K562 (cell line): ENCODE results near the gene BHLHE40. TPM values are rescaled to one million over a fixed set of nuclear protein-coding genes. Genes with fewer than 3 reads are reported as not detected.
A peak's percentile ranks its signal among the peaks of the same experiment; 100 is the strongest.

Experiments
- CCNT2 ChIP-seq: IDR thresholded peaks from 2 replicates; pipeline ENCODE4 v1.6.1; 2011; ENCODE audit warnings: borderline replicate concordance, low read depth, mild to moderate bottlenecking, moderate library complexity, mixed read lengths, low read length; ENCODE audit not compliant: insufficient read length; ENCODE audit errors: extremely low read depth
- CSDE1 ChIP-seq, 2 experiments: fragments of 450-650 bp; IDR thresholded peaks; 2 replicates each; pipeline ENCODE4 v1.6.1; 2016; ENCODE audit warnings: mild to moderate bottlenecking in 1 of 2
- RBM25 ChIP-seq: fragments of 200-400 bp; formaldehyde crosslinking; IDR thresholded peaks from 2 replicates; pipeline ENCODE4 v1.6.1; 2018; ENCODE audit warnings: low read length, low read depth, moderate library complexity; ENCODE audit not compliant: severe bottlenecking
- SNIP1 ChIP-seq: fragments of 450-650 bp; IDR thresholded peaks from 2 replicates; pipeline ENCODE4 v1.7.1; 2017; ENCODE audit warnings: low read depth, mild to moderate bottlenecking
- SREBF1 ChIP-seq: fragments of 150-350 bp; IDR thresholded peaks from 2 replicates; pipeline ENCODE4 v1.6.1; 2014; ENCODE audit warnings: antibody characterized with exemption, low read depth, low read length, borderline replicate concordance
- WHSC1 ChIP-seq: IDR thresholded peaks from one replicate; pipeline ENCODE4 v1.6.1; 2012; ENCODE audit warnings: low read length, control low read depth, inconsistent platforms
- ZNF140 ChIP-seq: fragments of 250-450 bp; sonication (Bioruptor Pico); IDR thresholded peaks from 2 replicates; pipeline ENCODE4 v1.8.0; 2021; ENCODE audit warnings: moderate library complexity, mild to moderate bottlenecking, inconsistent platforms
- ZNF165 ChIP-seq: fragments of 250-450 bp; sonication (Bioruptor Pico); IDR thresholded peaks from 2 replicates; pipeline ENCODE4 v1.4.0; 2020; ENCODE audit warnings: borderline replicate concordance
- ZNF316 ChIP-seq: fragments of 450-650 bp; IDR thresholded peaks from 2 replicates; pipeline ENCODE4 v1.6.1; 2016
- polyA plus RNA-seq, 8 experiments: library from polyadenylated mRNA; depleted of rRNA in 4 of 8; stranded (reverse) in 5 of 8; unstranded in 3 of 8; fragments of >200 nt; fragmentation: Nextera tagmentation in 2 of 8; fragmentation: Illumina TruSeq in 1 of 8; extraction: Ambion mirVana in 2 of 8; extraction: Trizol in 1 of 8; gene quantifications; 2 replicates each; pipeline versions ENCODE4 v1.2.1 to v1.2.3, GENCODE V29; 2011 to 2014; ENCODE audit warnings: inconsistent platforms in 1 of 8, missing spikeins in 1 of 8
- total RNA-seq, 7 experiments: library from RNA; depleted of rRNA in 6 of 7; stranded (reverse); fragments of >200 nt in 6 of 7; fragmentation: Illumina TruSeq in 2 of 7; extraction: Trizol in 2 of 7; gene quantifications; 2 replicates each; pipeline versions ENCODE4 v1.2.1 to v1.2.3, GENCODE V29; 2011 to 2021; ENCODE audit warnings: low replicate concordance in 1 of 7
- TF ChIP-seq, protein P1 (sequence below): fragments of 450-650 bp; formaldehyde crosslinking; IDR thresholded peaks from 2 replicates; pipeline ENCODE4 v1.4.0; 2022; ENCODE audit warnings: mild to moderate bottlenecking, moderate library complexity
- TF ChIP-seq, protein P2 (sequence below), 2 experiments: fragments of 450-650 bp; IDR thresholded peaks; 2 replicates each; pipeline ENCODE4 v1.6.1; 2018; ENCODE audit warnings: mild to moderate bottlenecking in 2 of 2, low read depth in 1 of 2; ENCODE audit not compliant: partially characterized antibody in 2 of 2
- TF ChIP-seq, protein P3 (sequence below): fragments of 450-650 bp; formaldehyde crosslinking; IDR thresholded peaks from 2 replicates; pipeline ENCODE4 v1.4.0; 2022; ENCODE audit warnings: missing genetic modification characterization
- TF ChIP-seq, protein P4 (sequence below): sonication (generic); IDR thresholded peaks from 2 replicates; pipeline ENCODE4 v1.6.1; 2016
- TF ChIP-seq, protein P5 (sequence below): fragments of 250-450 bp; sonication (Bioruptor Pico); IDR thresholded peaks from 2 replicates; pipeline ENCODE4 v1.9.0; 2021; ENCODE audit warnings: mild to moderate bottlenecking

The BHLHE40 gene
- total and polyA plus RNA-seq, 9 of the 15 experiments (the other 6 are each of a cell fraction or from before 2014, with no cell fraction given) = 12.0 to 83.9 (median 31.4) TPM

DNA sequence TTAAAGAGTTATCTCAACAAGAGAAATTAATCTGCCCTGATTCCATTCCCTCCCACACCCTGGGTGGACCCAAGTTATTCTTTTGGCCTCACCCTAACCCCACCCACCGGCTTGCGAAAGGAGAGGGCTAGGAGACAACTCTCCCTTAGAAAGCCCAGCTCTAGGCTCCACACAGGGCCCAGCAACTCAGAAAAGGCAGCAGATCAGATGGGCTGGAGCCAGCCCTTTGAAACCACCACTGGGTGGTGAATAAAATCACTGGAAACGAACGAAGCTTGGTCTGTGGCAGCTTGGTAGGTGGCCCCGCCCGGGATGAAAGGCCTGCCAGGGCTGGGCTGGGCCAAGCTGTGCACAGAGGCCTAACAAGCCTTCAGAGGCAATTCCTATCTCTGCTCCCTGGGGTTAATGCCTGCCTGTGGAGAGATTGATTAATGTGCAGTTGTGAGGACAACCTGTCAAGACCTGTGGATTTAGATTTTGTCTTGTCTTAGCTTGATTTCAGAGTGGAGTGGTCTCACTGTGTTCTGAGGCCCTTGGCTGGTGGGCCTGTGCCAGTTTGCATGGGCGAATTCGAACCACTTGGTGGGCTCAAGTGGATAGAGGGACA, 38.8 kb downstream of the BHLHE40 start (continued):
- TF ChIP-seq, protein P1, sequence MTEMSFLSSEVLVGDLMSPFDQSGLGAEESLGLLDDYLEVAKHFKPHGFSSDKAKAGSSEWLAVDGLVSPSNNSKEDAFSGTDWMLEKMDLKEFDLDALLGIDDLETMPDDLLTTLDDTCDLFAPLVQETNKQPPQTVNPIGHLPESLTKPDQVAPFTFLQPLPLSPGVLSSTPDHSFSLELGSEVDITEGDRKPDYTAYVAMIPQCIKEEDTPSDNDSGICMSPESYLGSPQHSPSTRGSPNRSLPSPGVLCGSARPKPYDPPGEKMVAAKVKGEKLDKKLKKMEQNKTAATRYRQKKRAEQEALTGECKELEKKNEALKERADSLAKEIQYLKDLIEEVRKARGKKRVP (CRISPR knock-in tag) = no peak
- TF ChIP-seq, protein P2, sequence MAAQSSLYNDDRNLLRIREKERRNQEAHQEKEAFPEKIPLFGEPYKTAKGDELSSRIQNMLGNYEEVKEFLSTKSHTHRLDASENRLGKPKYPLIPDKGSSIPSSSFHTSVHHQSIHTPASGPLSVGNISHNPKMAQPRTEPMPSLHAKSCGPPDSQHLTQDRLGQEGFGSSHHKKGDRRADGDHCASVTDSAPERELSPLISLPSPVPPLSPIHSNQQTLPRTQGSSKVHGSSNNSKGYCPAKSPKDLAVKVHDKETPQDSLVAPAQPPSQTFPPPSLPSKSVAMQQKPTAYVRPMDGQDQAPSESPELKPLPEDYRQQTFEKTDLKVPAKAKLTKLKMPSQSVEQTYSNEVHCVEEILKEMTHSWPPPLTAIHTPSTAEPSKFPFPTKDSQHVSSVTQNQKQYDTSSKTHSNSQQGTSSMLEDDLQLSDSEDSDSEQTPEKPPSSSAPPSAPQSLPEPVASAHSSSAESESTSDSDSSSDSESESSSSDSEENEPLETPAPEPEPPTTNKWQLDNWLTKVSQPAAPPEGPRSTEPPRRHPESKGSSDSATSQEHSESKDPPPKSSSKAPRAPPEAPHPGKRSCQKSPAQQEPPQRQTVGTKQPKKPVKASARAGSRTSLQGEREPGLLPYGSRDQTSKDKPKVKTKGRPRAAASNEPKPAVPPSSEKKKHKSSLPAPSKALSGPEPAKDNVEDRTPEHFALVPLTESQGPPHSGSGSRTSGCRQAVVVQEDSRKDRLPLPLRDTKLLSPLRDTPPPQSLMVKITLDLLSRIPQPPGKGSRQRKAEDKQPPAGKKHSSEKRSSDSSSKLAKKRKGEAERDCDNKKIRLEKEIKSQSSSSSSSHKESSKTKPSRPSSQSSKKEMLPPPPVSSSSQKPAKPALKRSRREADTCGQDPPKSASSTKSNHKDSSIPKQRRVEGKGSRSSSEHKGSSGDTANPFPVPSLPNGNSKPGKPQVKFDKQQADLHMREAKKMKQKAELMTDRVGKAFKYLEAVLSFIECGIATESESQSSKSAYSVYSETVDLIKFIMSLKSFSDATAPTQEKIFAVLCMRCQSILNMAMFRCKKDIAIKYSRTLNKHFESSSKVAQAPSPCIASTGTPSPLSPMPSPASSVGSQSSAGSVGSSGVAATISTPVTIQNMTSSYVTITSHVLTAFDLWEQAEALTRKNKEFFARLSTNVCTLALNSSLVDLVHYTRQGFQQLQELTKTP (IDR thresholded peaks at IDR 0.05; ENCODE audit: low read depth in 1 of 2, partially characterized antibody in 2 of 2) = no peak
- TF ChIP-seq WHSC1 (no peak), SREBF1 (no peak), CCNT2 (no peak), RBM25 (no peak), ZNF165 (CRISPR knock-in tag) (no peak), ZNF140 (no peak), SNIP1 (no peak), CSDE1 (IDR thresholded peaks at IDR 0.05) (no peak), ZNF316 (no peak)
- TF ChIP-seq, protein P3, sequence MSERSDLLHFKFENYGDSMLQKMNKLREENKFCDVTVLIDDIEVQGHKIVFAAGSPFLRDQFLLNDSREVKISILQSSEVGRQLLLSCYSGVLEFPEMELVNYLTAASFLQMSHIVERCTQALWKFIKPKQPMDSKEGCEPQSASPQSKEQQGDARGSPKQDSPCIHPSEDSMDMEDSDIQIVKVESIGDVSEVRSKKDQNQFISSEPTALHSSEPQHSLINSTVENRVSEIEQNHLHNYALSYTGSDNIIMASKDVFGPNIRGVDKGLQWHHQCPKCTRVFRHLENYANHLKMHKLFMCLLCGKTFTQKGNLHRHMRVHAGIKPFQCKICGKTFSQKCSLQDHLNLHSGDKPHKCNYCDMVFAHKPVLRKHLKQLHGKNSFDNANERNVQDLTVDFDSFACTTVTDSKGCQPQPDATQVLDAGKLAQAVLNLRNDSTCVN (CRISPR knock-in tag) = no peak
- TF ChIP-seq, protein P4, sequence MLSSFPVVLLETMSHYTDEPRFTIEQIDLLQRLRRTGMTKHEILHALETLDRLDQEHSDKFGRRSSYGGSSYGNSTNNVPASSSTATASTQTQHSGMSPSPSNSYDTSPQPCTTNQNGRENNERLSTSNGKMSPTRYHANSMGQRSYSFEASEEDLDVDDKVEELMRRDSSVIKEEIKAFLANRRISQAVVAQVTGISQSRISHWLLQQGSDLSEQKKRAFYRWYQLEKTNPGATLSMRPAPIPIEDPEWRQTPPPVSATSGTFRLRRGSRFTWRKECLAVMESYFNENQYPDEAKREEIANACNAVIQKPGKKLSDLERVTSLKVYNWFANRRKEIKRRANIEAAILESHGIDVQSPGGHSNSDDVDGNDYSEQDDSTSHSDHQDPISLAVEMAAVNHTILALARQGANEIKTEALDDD = 0 out of 2 replicates have a peak, but pooled peaks have one; percentile 35
- TF ChIP-seq, protein P5, sequence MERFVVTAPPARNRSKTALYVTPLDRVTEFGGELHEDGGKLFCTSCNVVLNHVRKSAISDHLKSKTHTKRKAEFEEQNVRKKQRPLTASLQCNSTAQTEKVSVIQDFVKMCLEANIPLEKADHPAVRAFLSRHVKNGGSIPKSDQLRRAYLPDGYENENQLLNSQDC (CRISPR knock-in tag) = no peak
